ENCODE data around the gene TRPT1.

The TRPT1 gene

DNA sequence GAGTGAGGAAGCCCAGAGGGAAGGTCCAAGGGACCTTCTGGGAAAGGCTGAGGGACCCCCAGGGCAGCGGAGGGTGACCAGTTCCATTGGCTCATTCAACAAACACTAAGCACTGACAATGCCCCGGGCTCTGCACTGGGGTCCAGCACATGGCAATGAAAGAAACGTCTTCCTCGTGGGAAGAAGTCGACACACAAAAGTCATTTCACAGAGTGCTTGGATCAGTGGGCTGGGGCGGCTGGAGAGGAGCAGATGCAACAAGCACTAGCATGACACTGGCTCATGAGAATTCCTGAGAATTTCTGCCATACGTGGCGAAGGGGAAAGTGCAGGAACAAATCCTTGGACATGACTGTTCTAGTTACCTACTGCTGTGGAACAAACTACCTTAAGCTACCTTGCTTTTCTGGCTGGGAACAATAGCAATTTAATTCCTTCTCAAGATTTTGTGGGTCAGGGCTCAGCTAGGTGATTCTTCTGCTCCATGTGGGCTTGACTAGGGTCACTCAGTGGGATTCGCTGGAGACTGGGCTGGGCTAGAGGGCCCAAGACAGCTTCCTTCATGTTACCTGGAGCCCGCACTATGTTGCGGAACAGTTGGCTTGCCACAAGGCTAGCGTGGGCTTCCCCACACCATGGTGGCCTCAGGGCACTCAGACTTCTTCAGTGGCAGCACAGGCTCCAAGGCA lies 46.9 kb downstream of the TRPT1 start:
- DNase-seq (ENCODE audit: low read depth in 3 of 3), result no peak

DNA sequence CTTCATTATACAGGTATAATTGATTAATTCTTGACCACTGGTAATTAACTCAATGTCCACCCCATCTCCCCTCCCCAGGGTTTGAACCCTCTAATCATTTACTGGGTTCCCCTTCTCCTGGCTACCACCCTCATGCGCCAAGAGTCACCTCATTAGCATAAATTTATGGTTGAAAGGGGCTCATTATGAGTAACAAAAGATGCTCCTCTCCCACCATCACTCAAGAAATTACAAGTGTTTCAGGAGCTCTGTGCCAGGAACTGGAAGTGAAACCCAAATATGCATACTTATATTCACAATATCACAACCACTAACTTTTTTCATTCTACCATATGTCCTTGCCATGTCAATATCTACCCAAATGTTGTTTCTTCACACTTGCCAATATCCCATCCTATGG lies 47.8 kb downstream of the TRPT1 start:
- no peak for DNase-seq (ENCODE audit: low read depth in 3 of 3)

DNA sequence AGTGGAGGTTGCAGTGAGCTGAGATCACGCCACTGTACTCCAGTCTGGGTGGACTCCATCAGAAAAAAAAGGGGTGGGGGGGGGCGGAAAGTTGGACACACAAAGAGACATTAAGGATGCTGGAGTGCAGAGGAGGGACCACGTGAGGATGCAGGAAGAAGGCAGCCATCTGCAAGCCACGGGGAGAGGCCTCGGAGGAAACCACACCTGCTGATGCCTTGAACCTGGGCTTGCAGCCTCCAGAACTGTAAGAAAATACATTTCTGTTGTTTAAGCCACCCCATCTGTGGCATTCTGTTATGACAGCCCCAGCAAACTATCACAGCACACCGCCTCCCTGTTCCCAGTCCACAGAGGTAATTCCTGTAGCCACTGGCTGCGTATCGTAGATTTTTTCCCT lies 49.2 kb downstream of the TRPT1 start:
- DNase-seq (ENCODE audit: low read depth in 3 of 3), result no peak
